ENCODE results near the gene CELF1. TPM values are rescaled to one million over a fixed set of nuclear protein-coding genes. Genes with fewer than 3 reads are reported as not detected.

Gene CELF1
- total RNA-seq, 2 donors from 2014 or later, result 118 to 143 TPM

Other genes starting within 250 kb of the CELF1 start
- not detected for gene MYBPC3, start 200.4 kb downstream of the CELF1 start, total RNA-seq
- under 1 TPM in 1 of 2 donors, not detected in 1; 0.21 TPM for gene SPI1, start 174.6 kb downstream of the CELF1 start, total RNA-seq
- 10 to 100 TPM; 16.1 to 17.5 TPM for gene SLC39A13, start 144.5 kb downstream of the CELF1 start, total RNA-seq
- gene PSMC3, start 126.7 kb downstream of the CELF1 start, total RNA-seq, result 100 to 1,000 TPM; 109 to 174 TPM
- 1 to 10 TPM; 1.1 to 1.7 TPM for gene RAPSN, start 104.0 kb downstream of the CELF1 start, total RNA-seq
- 10 to 100 TPM; 17.8 to 39.1 TPM for gene PTPMT1, start 12.5 kb upstream of the CELF1 start, total RNA-seq
- gene KBTBD4, start 25.8 kb upstream of the CELF1 start, total RNA-seq, result 10 to 100 TPM; 26.9 to 27.3 TPM
- gene NDUFS3, start 25.9 kb upstream of the CELF1 start, total RNA-seq, result 100 to 1,000 TPM in 1 of 2 donors, 10 to 100 TPM in 1; 90.3 to 167 TPM
- gene FAM180B, start 33.5 kb upstream of the CELF1 start, total RNA-seq, result not detected
- 1 to 10 TPM in 1 of 2 donors, under 1 TPM in 1; 0.28 to 1.4 TPM for gene C1QTNF4, start 41.3 kb upstream of the CELF1 start, total RNA-seq
- 100 to 1,000 TPM in 1 of 2 donors, 10 to 100 TPM in 1; 91.2 to 173 TPM for gene MTCH2, start 89.4 kb upstream of the CELF1 start, total RNA-seq
- 1 to 10 TPM; 3.7 to 8.6 TPM for gene AGBL2, start 162.2 kb upstream of the CELF1 start, total RNA-seq
- 100 to 1,000 TPM; 114 to 142 TPM for gene FNBP4, start 214.2 kb upstream of the CELF1 start, total RNA-seq

Data from activated T-helper 17 cell treated with anti-CD3 and anti-CD28 coated beads, Interleukin-2, amount 50 U/mL, for 72 hours (primary cell).